Prostate gland (tissue), 2 donors: ENCODE results near the gene PIH1D1.

Source experiments
- POLR2A ChIP-seq: fragments of 450-650 bp; IDR thresholded peaks from one replicate; pipeline ENCODE4 v1.6.1; 2016; ENCODE audit warnings: antibody characterized with exemption, mild to moderate bottlenecking
- POLR2AphosphoS5 ChIP-seq: sonication (generic); formaldehyde crosslinking; IDR thresholded peaks from one replicate; pipeline ENCODE4 v1.6.1; 2017; ENCODE audit warnings: antibody characterized with exemption
- TF ChIP-seq, protein P1 (sequence below), 4 experiments: fragments of 200-600 bp in 2 of 4; fragments of 450-650 bp in 2 of 4; sonication (generic) in 2 of 4; IDR thresholded peaks; 1 replicate in 3 of 4; 2 replicates in 1 of 4; pipeline ENCODE4 v1.5.1; 2016 to 2019; ENCODE audit warnings: antibody characterized with exemption in 4 of 4, mild to moderate bottlenecking in 2 of 4, moderate library complexity in 2 of 4

DNA sequence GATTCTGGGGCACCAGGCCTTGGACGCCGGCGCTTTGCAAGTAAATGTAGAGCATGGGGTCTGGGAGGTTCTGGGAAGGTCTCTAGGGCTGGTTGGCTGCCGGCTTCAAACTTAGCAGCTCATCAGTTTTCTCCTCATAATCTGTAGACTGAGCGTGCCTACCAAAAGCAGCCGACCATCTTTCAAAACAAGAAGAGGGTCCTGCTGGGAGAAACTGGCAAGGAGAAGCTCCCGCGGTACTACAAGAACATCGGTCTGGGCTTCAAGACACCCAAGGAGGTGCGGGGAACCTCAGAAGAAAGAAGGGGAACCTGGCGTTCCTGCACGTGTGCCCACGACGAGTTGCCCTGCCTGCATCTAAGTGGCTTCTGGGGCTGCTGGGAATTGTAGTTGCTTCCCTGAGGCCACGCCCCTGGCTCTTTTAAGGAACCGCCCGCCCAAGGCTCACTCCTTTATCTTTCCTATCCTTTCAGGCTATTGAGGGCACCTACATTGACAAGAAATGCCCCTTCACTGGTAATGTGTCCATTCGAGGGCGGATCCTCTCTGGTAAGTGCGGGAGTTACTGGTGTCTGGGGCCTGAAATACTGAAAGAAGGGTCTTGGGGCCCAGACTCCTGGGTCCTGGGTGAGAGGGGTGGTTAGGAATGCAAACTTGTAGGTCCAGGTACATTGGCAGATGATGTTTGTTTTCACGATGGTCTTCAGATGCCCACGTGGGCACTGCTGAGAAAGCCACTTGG, 45.6 kb upstream of the PIH1D1 start:
- TF ChIP-seq, protein P1, sequence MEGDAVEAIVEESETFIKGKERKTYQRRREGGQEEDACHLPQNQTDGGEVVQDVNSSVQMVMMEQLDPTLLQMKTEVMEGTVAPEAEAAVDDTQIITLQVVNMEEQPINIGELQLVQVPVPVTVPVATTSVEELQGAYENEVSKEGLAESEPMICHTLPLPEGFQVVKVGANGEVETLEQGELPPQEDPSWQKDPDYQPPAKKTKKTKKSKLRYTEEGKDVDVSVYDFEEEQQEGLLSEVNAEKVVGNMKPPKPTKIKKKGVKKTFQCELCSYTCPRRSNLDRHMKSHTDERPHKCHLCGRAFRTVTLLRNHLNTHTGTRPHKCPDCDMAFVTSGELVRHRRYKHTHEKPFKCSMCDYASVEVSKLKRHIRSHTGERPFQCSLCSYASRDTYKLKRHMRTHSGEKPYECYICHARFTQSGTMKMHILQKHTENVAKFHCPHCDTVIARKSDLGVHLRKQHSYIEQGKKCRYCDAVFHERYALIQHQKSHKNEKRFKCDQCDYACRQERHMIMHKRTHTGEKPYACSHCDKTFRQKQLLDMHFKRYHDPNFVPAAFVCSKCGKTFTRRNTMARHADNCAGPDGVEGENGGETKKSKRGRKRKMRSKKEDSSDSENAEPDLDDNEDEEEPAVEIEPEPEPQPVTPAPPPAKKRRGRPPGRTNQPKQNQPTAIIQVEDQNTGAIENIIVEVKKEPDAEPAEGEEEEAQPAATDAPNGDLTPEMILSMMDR (IDR thresholded peaks at IDR 0.05), result no peak
- peak; percentile 63 for TF ChIP-seq POLR2AphosphoS5
- TF ChIP-seq POLR2A, result peak; percentile 37
